Measurements from ENCODE around the gene EEF1A1.
"Not testable (repeated sequence)": the region's sequence is repeated elsewhere in the genome, so short reads cannot be mapped to it uniquely, and the experiment has no call there.

EEF1A1 gene

DNA sequence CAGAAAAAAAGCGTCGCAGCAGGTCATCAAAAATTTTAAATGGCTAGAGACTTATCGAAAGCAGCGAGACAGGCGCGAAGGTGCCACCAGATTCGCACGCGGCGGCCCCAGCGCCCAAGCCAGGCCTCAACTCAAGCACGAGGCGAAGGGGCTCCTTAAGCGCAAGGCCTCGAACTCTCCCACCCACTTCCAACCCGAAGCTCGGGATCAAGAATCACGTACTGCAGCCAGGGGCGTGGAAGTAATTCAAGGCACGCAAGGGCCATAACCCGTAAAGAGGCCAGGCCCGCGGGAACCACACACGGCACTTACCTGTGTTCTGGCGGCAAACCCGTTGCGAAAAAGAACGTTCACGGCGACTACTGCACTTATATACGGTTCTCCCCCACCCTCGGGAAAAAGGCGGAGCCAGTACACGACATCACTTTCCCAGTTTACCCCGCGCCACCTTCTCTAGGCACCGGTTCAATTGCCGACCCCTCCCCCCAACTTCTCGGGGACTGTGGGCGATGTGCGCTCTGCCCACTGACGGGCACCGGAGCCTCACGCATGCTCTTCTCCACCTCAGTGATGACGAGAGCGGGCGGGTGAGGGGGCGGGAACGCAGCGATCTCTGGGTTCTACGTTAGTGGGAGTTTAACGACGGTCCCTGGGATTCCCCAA is at the start of gene EEF1A1:
Gene EEF1A1 (minus strand): TSS at position 345 of the 663 bp plus-strand sequence. CDS start 1,006 bp downstream, outside the sequence.
- peak; percentile 100 for DNase-seq

DNA sequence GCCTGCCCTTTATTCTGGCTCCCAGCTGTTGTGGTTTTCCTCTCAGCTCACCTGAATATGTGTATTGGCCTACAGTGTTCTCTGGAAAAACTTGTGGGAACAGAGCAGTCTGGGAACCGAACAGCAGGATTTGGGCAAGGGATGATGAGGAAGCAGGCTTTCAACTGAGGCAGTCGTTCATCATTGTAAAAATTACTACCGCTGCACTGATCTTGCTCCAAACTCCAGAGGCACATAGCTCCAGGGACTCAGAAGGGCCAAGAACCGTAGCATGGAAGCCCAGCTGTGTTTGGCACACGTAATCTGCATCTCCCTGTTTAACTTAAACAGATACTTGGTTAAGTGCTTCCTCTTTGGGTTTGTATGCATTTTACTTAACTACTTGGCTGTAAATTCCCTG is 48.3 kb upstream of the EEF1A1 start:
- DNase-seq = no peak

- DNase-seq = no peak
Observed at GRCh38 chr6:73566954-73567591, 46.2 kb upstream of the EEF1A1 start.

DNA sequence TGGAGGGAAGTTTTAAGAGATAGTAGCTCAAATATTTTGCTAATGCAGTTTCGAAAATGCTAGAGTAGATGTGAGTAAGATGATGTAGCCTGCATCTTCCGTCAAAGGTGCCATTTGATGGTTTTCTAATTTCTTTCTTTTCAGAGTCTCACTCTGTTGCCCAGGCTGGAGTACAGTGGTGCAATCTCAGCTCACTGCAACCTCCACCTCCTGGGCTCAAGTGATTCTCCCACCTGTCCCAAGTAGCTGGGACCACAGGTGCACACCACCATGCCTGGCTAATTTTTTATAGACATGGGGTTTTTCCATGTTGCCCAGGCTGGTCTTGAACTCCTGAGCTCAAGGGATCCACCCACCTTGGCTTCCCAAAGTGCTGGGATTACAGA is 45.6 kb upstream of the EEF1A1 start:
- not testable (repeated sequence) for DNase-seq

GRCh38 chr6:73565767-73566485 is 45.1 kb upstream of the EEF1A1 start:
- no peak for DNase-seq

DNA sequence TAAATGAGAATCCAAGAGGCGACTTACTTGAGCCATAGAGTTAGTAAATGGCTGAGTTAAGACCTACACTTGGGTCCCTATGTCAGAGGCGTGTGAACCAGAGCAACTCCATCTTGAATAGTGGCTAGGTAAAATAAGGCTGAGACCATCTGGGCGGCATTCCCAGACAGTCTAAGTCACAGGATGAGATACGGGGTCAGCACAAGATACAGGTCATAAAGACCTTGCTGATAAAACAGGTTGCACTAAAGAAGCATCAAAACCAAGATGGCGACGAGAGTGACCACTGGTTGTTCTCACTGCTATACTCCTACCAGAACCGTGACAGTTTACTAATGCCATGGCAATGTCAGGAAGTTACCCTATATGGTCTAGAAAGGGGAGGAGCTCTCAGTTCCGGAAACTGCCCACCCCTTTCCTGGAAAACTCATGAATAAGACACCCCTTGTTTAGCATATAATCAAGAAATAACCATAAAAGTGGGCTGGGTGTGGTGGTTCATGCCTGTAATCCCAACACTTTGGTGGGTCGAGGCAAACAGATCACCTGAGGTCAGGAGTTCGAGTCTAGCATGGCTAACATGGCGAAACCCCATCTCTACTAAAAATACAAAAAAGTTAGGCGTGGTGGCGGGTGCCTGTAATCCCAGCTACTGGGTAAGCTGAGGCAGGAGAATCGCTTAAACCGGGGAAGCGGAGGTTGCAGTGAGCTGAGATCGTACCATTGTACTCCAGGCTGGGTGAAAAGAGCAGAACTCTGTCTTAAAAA is 43.9 kb upstream of the EEF1A1 start:
- no peak for DNase-seq

DNA sequence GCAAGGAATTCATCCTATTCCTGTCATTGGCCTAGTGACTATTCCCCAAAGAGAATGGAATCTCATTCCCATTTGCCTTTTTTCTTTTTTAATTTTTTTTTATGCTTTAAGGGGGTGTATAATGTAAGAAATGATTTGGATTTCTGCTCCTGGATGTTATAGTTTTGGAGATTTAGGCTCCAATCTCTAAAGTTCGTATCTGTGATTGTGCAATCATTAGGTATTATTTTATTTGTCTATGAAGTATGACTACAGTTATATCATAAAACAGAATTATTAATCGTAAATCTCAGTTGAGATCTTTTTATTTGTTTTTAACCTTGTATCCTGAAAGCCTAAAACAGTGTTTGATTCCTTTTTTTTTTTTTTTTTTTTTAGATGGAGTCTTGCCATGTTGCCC is 41.7 kb upstream of the EEF1A1 start:
- no peak for DNase-seq

DNA sequence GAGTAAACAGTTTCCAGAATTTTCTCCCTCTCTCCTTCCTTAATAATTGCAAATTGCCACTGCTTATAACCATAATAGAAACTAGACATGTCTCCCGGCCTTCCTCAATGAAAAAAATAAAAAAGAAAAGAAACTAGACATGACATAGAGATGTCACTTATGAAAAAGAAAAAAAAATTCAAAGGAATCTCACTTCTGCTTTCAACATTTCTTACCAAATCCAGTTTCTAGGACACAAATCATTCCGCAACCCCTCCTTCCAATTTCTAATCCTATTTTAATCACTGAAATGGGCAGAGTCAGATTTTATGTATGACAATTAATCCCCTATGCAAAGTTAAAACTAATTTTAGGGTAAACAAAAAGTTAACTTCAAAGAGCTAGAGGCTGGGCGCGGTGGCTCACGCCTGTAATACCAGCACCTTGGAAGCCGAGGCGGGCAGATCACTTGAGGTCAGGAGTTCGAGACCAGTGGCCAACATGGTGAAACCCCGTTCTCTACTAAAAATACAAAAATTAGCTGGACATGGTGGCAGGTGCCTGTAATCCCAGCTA is 40.1 kb upstream of the EEF1A1 start:
- no peak for DNase-seq

DNA sequence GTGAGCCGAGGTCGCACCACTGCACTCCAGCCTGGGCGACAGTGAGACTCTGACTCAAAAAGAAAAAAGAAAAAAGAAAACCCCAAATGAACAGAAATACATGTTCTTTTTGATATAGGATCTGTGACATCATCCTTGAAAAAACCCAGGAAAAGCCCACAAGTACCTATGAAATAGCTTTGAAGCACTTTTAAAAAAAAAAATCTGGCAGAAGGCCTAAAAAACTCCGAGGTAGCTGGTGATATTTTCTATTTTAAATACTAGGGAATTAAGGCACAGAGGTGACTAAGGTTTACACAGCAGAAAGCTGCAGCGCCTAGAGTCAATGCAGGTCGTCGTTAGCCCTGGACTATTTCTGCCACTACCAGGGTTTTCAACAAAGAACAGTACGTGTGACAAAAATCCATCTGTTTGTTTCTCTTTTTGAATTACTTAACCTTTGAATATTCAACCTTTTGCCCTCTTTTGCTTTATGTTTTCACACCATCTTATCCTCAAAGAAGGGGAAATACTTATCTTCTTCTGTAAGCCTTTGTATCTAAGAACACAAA is 39.4 kb upstream of the EEF1A1 start:
- no peak for DNase-seq

GRCh38 chr6:73559399-73559794 is 38.6 kb upstream of the EEF1A1 start:
- not testable (repeated sequence) for DNase-seq

DNA sequence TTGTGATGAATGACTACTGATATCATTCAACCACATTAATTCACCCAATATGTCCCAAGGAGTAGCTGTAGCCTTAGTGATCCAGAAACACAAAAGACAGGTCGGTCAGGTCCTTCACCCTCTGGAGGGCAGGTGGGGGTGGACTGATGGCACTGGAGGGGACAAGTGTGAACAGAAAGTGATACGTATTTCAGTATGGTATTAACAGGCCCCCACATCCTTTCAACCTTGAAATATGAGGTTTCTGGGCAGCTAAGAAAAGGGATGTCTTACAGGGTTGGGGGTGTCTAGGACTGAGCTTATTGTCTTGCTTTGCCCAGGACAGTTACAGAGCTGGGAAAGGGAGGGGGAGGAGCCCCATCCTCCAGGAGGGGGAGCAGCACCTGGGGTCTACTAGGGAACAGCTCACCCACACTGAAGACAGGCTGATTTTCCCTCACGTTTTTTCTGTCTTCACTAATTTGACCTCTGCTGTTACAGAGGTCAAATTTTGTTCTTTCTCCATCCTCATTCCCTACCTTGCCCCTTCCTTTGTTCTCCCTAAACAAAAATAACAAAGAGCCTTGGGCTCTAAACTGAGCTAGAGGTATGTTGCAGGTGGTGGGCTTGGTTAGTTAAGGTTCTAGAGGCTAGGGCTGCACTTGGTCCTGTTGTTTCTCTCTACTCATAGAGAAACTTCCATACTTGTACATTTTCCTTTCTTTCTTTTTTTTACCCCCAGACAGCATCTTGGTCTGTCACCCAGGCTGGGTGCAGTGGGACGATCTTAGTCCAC is 38.0 kb upstream of the EEF1A1 start:
- no peak for DNase-seq

DNA sequence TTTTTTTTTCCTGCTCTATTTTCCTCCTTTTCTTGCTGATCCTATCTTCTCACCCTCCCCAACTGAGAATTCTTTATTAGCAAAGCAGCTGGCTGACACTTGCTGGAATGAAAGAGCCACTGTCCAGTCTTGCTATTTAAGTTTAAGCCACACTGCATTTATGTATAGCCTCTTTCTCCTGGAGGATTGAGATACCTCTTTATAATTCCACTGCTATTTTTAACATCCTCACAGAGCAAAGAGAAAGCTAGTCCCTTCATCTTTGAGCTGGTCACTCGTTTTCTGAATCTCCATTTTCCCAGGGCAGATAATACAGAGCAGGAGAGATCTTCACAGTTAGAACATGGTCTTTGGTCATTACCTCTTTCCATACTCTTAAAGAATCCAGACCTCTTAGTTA is 36.0 kb upstream of the EEF1A1 start:
- DNase-seq = no peak

DNA sequence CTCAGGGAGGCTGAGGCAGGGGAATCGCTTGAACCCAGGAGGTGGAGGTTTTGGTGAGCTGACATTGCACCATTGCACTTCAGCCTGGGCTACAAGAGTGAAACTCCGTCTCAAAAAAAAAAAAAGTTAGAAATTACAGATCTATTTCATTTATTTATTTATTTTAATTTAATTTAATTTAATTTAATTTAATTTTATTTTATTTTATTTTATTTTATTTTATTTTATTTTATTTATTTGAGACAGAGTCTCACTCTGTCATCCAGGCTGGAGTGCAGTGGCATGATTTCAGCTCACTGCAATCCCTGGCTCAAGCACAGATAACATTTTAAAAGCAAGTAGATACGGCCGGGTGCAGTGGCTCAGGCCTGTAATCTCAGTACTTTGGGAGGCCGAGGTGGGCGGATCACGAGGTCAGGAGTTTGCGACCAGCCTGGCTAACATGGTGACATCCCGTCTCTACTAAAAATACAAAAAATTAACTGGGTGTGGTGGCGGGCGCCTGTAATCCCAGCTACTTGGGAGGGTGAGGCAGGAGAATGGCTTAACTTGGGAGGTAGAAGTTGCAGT is 34.6 kb upstream of the EEF1A1 start:
- DNase-seq = not testable (repeated sequence)

GRCh38 chr6:73551115-73551514 is 30.3 kb upstream of the EEF1A1 start:
- DNase-seq = not testable (repeated sequence)

DNA sequence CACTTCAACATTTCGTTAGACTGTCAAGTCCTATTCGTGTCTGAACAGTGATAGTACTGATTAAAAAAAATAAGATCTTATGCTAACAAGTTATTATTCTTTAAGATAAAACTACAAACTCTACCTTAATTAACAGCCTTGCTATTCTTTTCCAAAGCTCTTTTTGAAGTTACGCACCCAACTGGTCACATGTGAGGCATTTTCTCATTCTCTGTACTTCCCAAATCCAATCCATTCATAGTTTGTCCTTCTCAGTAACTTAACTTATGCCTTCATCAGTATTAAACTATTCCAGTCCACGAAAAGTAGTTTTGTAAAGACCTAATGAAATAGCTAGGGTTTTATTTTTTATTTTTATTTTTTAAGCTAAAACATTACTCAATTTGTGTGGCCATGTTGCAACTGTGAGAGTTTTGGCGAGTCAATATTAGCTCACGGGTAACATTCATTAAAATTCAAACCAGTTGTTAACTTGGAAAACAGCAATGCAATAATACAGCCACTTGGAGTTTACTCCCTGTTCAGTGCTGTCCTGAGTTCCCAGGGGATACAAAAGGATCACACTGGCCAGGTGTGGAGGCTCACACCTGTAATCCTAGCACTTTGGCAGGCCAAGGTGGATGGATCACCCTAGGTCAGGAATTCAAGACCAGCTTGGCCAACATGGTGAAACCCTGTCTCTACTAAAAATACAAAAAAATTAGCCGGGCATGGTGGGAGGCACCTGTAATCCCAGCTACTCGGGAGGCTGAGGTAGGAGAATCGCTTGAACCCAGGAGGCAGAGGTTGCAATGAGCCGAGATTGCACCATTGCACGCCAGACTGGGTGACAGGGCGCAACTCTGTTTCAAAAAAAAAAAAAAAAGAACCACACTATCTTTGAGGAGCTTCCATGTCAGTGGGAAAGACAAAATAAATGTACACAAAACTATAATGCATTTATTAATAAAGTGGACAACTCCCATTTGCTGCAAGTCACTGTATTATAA is 27.9 kb upstream of the EEF1A1 start:
- no peak for DNase-seq

- DNase-seq = no peak
Observed at GRCh38 chr6:73547036-73547435, 26.2 kb upstream of the EEF1A1 start.

DNA sequence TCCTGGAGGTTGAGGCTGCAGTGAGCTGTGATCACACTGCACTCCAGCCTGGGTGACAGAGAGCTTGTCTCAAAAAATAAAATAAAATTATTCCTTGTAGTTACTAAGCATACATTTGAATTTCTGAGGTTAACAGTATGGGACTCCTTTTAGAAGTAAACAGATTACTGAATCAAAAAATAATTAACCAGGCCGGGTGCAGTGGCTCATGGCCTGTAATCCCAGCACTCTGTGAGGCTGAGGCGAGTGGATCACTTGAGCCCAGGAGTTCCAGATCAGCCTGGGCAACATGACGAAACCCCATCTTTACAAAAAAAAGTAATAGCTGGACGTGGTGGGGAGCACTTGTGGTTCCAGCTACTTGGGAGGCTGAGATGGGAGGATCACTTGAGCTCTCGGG is 22.1 kb upstream of the EEF1A1 start:
- DNase-seq = no peak

GRCh38 chr6:73542481-73542880 is 21.6 kb upstream of the EEF1A1 start:
- not testable (repeated sequence) for DNase-seq

DNA sequence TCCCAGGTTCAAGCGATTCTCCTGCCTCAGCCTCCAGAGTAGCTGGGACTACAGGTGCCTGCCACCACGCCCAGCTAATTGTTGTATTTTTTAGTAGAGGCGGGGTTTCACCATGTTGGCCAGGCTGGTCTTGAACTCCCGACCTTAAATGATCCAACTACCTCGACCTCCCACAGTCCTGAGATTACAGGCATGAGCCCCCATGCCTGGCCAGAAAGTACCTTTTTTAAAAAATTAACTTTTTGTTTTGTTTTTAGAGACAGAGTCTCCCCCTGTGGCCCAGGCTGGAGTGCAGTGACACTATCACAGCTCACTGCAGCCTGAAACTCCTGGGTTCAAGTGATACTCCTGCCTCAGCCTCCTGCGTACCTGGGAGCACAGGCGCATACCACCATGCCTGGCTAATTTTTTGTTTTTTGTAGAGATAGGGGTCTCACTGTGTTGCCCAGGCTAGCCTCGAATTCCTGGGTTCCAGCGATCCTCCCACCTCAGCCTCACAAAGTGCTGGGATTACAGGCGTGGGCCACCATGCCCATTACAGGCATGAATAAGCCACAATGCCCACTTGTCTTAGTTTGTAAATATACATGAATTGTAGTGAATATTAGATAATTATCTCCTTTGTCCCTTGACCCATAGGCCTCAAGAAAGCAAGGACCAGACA is 17.4 kb upstream of the EEF1A1 start:
- no peak for DNase-seq

DNA sequence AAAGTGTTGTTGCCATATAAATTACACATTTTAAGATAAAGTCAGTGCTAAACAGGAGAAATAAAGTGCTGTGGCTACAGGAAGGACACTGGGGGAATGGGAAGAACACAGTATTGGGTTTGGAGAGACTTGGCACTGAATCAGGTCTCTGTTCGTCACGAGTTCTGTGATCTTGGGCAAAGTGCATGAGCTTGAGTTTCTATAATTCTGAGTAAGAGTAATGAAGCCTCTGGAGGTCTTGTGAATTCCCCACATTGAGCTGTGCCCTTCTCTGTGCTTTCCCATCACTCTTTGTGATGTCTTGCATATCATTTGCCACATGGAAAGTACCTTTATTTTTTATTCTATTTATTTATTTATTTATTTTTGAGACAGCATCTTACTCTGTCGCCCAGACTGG is 16.8 kb upstream of the EEF1A1 start:
- no peak for DNase-seq
